Tibial nerve (tissue), 4 donors: ENCODE results near the gene MPC2.

Source experiments
- EP300 ChIP-seq, 2 donors: sonication (generic); formaldehyde crosslinking; IDR thresholded peaks; one replicate each; pipeline ENCODE4 v1.6.1; 2017; ENCODE audit warnings: antibody characterized with exemption in 2 of 2, mild to moderate bottlenecking in 1 of 2
- POLR2A ChIP-seq, 2 donors: fragments of 450-650 bp; IDR thresholded peaks; one replicate each; pipeline ENCODE4 v1.6.1; 2017; ENCODE audit warnings: antibody characterized with exemption in 2 of 2, mild to moderate bottlenecking in 2 of 2, moderate library complexity in 2 of 2
- TF ChIP-seq, protein P1 (sequence below), 5 experiments: fragments of 200-600 bp in 3 of 5; fragments of 450-650 bp in 2 of 5; sonication (generic) in 3 of 5; IDR thresholded peaks; one replicate each; pipeline ENCODE4 v1.5.1; 2016 to 2019; ENCODE audit warnings: antibody characterized with exemption in 5 of 5, mild to moderate bottlenecking in 3 of 5, moderate library complexity in 2 of 5

DNA sequence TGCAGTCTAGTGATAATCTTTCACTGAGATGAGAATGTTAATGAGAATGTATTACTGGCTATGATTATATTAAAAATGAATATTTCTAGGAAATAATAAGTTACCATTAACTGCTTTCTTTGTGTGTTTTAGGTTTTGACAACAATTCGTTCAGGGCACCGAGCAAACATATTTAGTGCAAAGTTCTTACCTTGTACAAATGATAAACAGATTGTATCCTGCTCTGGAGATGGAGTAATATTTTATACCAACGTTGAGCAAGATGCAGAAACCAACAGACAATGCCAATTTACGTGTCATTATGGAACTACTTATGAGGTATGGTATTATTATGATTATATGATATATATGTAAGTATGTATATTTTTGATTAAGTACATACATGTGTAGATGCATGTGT, 37.8 kb upstream of the MPC2 start:
- TF ChIP-seq, protein P1, sequence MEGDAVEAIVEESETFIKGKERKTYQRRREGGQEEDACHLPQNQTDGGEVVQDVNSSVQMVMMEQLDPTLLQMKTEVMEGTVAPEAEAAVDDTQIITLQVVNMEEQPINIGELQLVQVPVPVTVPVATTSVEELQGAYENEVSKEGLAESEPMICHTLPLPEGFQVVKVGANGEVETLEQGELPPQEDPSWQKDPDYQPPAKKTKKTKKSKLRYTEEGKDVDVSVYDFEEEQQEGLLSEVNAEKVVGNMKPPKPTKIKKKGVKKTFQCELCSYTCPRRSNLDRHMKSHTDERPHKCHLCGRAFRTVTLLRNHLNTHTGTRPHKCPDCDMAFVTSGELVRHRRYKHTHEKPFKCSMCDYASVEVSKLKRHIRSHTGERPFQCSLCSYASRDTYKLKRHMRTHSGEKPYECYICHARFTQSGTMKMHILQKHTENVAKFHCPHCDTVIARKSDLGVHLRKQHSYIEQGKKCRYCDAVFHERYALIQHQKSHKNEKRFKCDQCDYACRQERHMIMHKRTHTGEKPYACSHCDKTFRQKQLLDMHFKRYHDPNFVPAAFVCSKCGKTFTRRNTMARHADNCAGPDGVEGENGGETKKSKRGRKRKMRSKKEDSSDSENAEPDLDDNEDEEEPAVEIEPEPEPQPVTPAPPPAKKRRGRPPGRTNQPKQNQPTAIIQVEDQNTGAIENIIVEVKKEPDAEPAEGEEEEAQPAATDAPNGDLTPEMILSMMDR (IDR thresholded peaks at IDR 0.05), result no peak
- TF ChIP-seq POLR2A (IDR thresholded peaks at IDR 0.05) (no peak), EP300 (IDR thresholded peaks at IDR 0.05) (no peak)
